Smooth muscle cell (in vitro differentiated cells): Measurements from ENCODE around the gene RAD51B. TPM values are rescaled to one million over a fixed set of nuclear protein-coding genes. Genes with fewer than 3 reads are reported as not detected.
A peak's percentile ranks its signal among the peaks of the same experiment; 100 is the strongest.

Experiments used
- DNase-seq: peaks from one replicate; lab custom pipeline; 2025; ENCODE audit not compliant: unreplicated experiment; lab: John Stamatoyannopoulos, UW
- H2AFZ ChIP-seq: fragments of 200-600 bp; sonication (generic); 2 replicates; pipeline ENCODE4 v1.6.0; 2016; ENCODE audit warnings: antibody characterized with exemption, low read depth, mild to moderate bottlenecking
- H3F3A ChIP-seq: fragments of 200-600 bp; sonication (generic); 2 replicates; pipeline ENCODE4 v1.6.0; 2017; ENCODE audit warnings: antibody characterized with exemption, low read depth
- H3K27ac ChIP-seq: fragments of 200-600 bp; sonication (generic); 2 replicates; pipeline ENCODE4 v1.5.1; 2016; ENCODE audit warnings: low read depth, mild to moderate bottlenecking
- H3K27me3 ChIP-seq: fragments of 200-600 bp; sonication (generic); 2 replicates; pipeline ENCODE4 v1.6.1; 2016; ENCODE audit warnings: low read depth, mild to moderate bottlenecking
- H3K36me3 ChIP-seq: fragments of 200-600 bp; sonication (generic); 2 replicates; pipeline ENCODE4 v1.5.1; 2016; ENCODE audit warnings: low read depth
- H3K4me1 ChIP-seq: fragments of 200-600 bp; sonication (generic); 2 replicates; pipeline ENCODE4 v1.5.1; 2016; ENCODE audit warnings: low read depth
- H3K4me2 ChIP-seq: fragments of 200-600 bp; sonication (generic); 2 replicates; pipeline ENCODE4 v1.6.0; 2016; ENCODE audit warnings: mild to moderate bottlenecking
- H3K4me3 ChIP-seq: fragments of 200-600 bp; sonication (generic); 2 replicates; pipeline ENCODE4 v1.5.1; 2016; ENCODE audit warnings: mild to moderate bottlenecking
- H3K79me2 ChIP-seq: fragments of 200-600 bp; sonication (generic); 2 replicates; pipeline ENCODE4 v1.6.0; 2016; ENCODE audit warnings: low read depth, mild to moderate bottlenecking
- H3K9ac ChIP-seq: fragments of 200-600 bp; sonication (generic); 2 replicates; pipeline ENCODE4 v1.6.0; 2016; ENCODE audit warnings: low read depth
- H3K9me3 ChIP-seq: fragments of 200-600 bp; sonication (generic); replicated peaks from 2 replicates; pipeline ENCODE4 v1.5.1; 2016; ENCODE audit warnings: low read depth
- H4K20me1 ChIP-seq: fragments of 200-600 bp; sonication (generic); 2 replicates; pipeline ENCODE4 v1.6.0; 2016; ENCODE audit warnings: low read depth
- WGBS: methylation state at CpG from one replicate; pipeline ENCODE4 v1.1.7; 2016; ENCODE audit warnings: low lambda C conversion rate; 5-methylcytosine and 5-hydroxymethylcytosine counted together
- polyA plus RNA-seq: library from polyadenylated mRNA; unstranded; fragments of >200 nt; fragmentation: Nextera tagmentation; extraction: Ambion mirVana; gene quantifications from 2 replicates; pipeline ENCODE4 v1.2.1, GENCODE V29; 2016
- total RNA-seq: library from RNA; depleted of rRNA; stranded (reverse); fragments of >200 nt; gene quantifications from 2 replicates; pipeline ENCODE4 v1.2.3, GENCODE V29; 2014
- TF ChIP-seq, protein P1 (sequence below): fragments of 200-600 bp; sonication (generic); IDR thresholded peaks from 2 replicates; pipeline ENCODE4 v1.5.1; 2017; ENCODE audit warnings: borderline replicate concordance, mild to moderate bottlenecking, antibody characterized with exemption; ENCODE audit not compliant: insufficient read depth, poor library complexity, severe bottlenecking

The RAD51B gene
- total and polyA plus RNA-seq, 2 experiments from 2014 or later: 4.6 to 5.3 TPM

DNA sequence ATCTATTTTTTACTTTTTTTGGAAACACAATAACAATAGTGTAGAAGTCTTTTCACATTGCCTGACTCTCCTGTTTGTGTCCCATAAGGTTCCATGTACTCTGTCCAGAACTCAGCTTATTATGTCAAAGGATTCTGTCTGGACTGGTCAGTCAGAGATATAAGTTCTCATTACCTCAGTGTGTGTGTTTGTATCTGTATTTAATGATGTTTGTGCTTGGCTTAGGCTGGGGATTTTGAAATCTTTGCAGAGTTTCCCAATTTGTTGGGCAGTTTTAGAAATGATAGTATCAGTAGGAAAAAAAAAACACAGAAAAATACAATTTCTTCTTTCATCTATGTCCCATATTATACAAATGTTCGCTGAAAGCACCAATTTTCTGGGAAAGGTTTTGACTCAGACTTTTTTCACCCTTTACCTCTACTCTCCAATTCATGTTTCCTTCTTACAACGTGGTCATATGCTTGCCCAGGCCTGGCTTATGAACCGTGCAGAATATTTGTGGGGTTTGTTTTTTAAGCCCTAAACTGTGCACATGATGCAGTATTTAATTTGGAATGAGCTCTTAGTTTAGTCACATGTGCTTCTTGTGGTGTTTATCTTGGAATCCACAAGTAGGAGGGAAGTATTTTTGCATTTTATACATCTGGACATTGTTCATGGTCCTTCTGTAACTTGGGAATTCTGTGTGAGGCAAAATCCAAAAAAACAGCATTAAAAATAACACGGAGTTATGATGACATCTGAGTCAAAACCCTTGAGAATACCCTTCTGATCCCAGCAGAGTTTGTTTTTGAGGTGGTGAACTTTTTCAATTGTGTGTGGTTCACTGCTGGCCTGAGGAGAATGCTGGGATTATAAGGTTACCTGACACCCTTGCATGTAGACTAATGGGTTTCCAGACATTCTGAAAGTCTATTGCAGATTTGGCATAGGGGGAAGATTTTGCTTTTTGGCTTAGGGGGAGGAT lies 121.2 kb downstream of the RAD51B start:
- no peak overlapping the region for H2AFZ ChIP-seq
- peak overlapping the region; percentile 87 for H3K27ac ChIP-seq
- H3K4me3 ChIP-seq: no peak overlapping the region
- H3K79me2 ChIP-seq: peaks cover 4% of the 10 kb centered on the region
- no peak for DNase-seq
- peak overlapping the region; percentile 76 for H3K4me2 ChIP-seq
- H3K27me3 ChIP-seq: no peaks in the 10 kb centered on the region
- H3K4me1 ChIP-seq: peaks cover 62% of the 10 kb centered on the region
- peak overlapping the region; percentile 0 for H3K9ac ChIP-seq
- H4K20me1 ChIP-seq: no peaks in the 10 kb centered on the region
- TF ChIP-seq, protein P1, sequence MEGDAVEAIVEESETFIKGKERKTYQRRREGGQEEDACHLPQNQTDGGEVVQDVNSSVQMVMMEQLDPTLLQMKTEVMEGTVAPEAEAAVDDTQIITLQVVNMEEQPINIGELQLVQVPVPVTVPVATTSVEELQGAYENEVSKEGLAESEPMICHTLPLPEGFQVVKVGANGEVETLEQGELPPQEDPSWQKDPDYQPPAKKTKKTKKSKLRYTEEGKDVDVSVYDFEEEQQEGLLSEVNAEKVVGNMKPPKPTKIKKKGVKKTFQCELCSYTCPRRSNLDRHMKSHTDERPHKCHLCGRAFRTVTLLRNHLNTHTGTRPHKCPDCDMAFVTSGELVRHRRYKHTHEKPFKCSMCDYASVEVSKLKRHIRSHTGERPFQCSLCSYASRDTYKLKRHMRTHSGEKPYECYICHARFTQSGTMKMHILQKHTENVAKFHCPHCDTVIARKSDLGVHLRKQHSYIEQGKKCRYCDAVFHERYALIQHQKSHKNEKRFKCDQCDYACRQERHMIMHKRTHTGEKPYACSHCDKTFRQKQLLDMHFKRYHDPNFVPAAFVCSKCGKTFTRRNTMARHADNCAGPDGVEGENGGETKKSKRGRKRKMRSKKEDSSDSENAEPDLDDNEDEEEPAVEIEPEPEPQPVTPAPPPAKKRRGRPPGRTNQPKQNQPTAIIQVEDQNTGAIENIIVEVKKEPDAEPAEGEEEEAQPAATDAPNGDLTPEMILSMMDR: no peak
- no peaks in the 10 kb centered on the region for H3K36me3 ChIP-seq
- WGBS: 20% methylated on average over 4 of the region's 4 CpGs
- peaks cover 3% of the 10 kb centered on the region for H3F3A ChIP-seq
- no peaks in the 10 kb centered on the region for H3K9me3 ChIP-seq

DNA sequence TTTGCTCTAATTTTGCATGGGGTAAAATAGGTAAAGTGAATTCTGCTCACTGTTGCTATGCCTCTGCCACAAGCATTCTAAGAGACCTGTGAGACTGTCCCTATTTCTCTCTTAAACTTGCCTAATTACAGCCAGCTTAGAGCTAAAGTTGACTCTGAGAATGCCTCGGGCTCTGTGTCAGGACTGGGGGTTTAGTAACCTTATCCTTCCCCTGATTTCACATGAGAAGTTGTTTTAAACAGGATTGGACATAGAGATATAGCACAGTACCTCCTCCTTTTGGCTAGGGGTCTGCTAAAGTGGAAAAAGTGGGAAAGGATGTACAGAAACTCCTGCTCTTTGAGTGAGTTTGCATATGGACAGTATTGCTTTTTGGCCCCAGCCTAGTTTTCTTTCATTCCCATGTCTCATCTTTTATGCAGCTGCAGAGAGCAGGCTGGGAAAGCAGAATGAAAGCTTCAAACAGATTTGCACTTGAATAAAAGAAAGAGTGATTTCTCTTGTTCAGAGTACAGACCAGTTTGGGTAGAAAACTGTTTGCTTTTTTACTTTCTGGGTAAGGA lies 122.0 kb downstream of the RAD51B start:
- Histone ChIP-seq H3F3A (peaks cover 3% of the 10 kb centered on the region), H3K4me2 (peak overlapping the region; percentile 76), H3K27me3 (no peaks in the 10 kb centered on the region), H4K20me1 (no peaks in the 10 kb centered on the region), H3K36me3 (no peaks in the 10 kb centered on the region), H3K4me3 (peak overlapping the region; percentile 9), H3K27ac (peak overlapping the region; percentile 87), H3K9ac (peak overlapping the region; percentile 0), H3K9me3 (no peaks in the 10 kb centered on the region), H3K4me1 (peaks cover 62% of the 10 kb centered on the region), H2AFZ (no peak overlapping the region), H3K79me2 (peaks cover 4% of the 10 kb centered on the region)
- TF ChIP-seq, protein P1: no peak
- DNase-seq: no peak
- 0% methylated on average over 1 of the region's 1 CpG for WGBS

DNA sequence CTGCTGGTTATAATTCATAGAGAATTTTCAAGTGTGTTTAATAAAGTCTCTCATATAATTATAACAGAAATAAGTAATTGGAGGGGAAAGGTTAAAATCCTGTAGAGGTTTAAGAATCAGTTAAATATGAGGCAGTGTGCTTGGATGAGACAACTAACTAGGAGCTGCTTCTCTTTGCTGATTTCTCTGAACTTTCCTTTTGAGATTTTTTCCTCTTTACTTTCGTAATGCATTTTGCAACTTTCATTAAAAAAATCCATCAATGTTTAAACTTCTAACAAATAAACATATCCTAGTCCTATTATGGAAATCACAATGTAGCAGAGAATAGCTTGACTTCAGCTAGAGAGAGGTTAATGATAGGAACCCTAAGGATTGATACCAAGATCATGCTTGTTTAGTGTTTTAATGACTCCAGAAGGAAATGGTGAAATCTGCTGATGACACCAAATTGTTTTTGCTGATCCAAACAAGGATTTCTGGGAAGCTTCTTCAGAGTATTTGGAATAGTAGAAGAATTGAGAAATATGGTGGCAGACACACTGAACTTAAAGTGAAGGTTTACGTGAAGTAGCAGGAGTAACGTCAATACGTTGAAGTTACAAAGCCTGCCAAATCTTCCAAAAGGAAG lies 122.6 kb downstream of the RAD51B start:
- Histone ChIP-seq H3K9me3 (no peaks in the 10 kb centered on the region), H2AFZ (no peak overlapping the region), H4K20me1 (no peaks in the 10 kb centered on the region), H3K4me1 (peaks cover 62% of the 10 kb centered on the region), H3K4me3 (peak overlapping the region; percentile 9), H3K9ac (no peak overlapping the region), H3K27me3 (no peaks in the 10 kb centered on the region), H3K4me2 (peak overlapping the region; percentile 76), H3K36me3 (no peaks in the 10 kb centered on the region), H3K79me2 (peaks cover 4% of the 10 kb centered on the region), H3F3A (peaks cover 3% of the 10 kb centered on the region), H3K27ac (peak overlapping the region; percentile 87)
- no peak for DNase-seq
- TF ChIP-seq, protein P1: no peak
- WGBS: 42% methylated on average over 4 of the region's 4 CpGs
